Neural cell (in vitro differentiated cells): ENCODE measurements around the gene GATB. TPM values are rescaled to one million over a fixed set of nuclear protein-coding genes. Genes with fewer than 3 reads are reported as not detected.

Experiments used
- H2AFZ ChIP-seq: fragments of 200-600, 300-800 bp; sonication (generic), shearing (Covaris generic); 2 replicates; pipeline ENCODE4 v1.6.0; 2014; ENCODE audit warnings: low read depth, mild to moderate bottlenecking, antibody characterized with exemption, low read length, moderate library complexity
- H3F3A ChIP-seq: fragments of 200-600 bp; shearing (Covaris generic); 2 replicates; pipeline ENCODE4 v1.6.1; 2016; ENCODE audit warnings: mild to moderate bottlenecking, moderate library complexity, mixed read lengths, antibody characterized with exemption, low read length; ENCODE audit not compliant: insufficient read depth, poor library complexity, severe bottlenecking
- H3K27ac ChIP-seq: fragments of 200-600, 300-800 bp; sonication (generic), shearing (Covaris generic); 2 replicates; pipeline ENCODE4 v1.5.1; 2014; ENCODE audit warnings: mild to moderate bottlenecking, low read length, moderate library complexity
- H3K27me3 ChIP-seq: fragments of 300-800, 200-600 bp; sonication (generic), shearing (Covaris generic); 2 replicates; pipeline ENCODE4 v1.6.0; 2014; ENCODE audit warnings: mild to moderate bottlenecking, low read depth, low read length, moderate library complexity; ENCODE audit not compliant: insufficient read depth
- H3K36me3 ChIP-seq: fragments of 300-800, 200-600 bp; sonication (generic), shearing (Covaris generic); 2 replicates; pipeline ENCODE4 v1.5.1; 2014; ENCODE audit warnings: mild to moderate bottlenecking, antibody characterized with exemption, low read length, moderate library complexity; ENCODE audit not compliant: insufficient read depth
- H3K4me2 ChIP-seq: fragments of 300-800, 200-600 bp; sonication (generic), shearing (Covaris generic); 2 replicates; pipeline ENCODE4 v1.6.0; 2014; ENCODE audit warnings: mild to moderate bottlenecking, low read length
- H3K4me3 ChIP-seq: fragments of 300-800, 200-600 bp; sonication (generic), shearing (Covaris generic); 2 replicates; pipeline ENCODE4 v1.5.1; 2014; ENCODE audit warnings: mild to moderate bottlenecking, low read length, moderate library complexity
- H3K79me2 ChIP-seq: fragments of 200-600 bp; shearing (Covaris generic); replicated peaks from 2 replicates; pipeline ENCODE4 v1.6.0; 2014; ENCODE audit warnings: mild to moderate bottlenecking, low read length, moderate library complexity; ENCODE audit not compliant: insufficient read depth
- H3K9ac ChIP-seq: fragments of 300-800, 200-600 bp; sonication (generic), shearing (Covaris generic); 2 replicates; pipeline ENCODE4 v1.6.1; 2016; ENCODE audit warnings: mild to moderate bottlenecking, low read length, mixed read lengths
- H3K9me2 ChIP-seq: fragments of 200-600 bp; shearing (Covaris generic); 2 replicates; pipeline ENCODE4 v1.6.1; 2016; ENCODE audit warnings: mild to moderate bottlenecking, low read length, mixed read lengths; ENCODE audit not compliant: insufficient read depth
- H3K9me3 ChIP-seq: fragments of 200-600, 300-800 bp; sonication (generic), shearing (Covaris generic); 2 replicates; pipeline ENCODE4 v1.6.1; 2016; ENCODE audit warnings: mild to moderate bottlenecking, mixed run types, low read length, moderate library complexity, mixed read lengths
- H4K20me1 ChIP-seq: fragments of 200-600 bp; shearing (Covaris generic); 2 replicates; pipeline ENCODE4 v1.6.1; 2016; ENCODE audit warnings: mild to moderate bottlenecking, mixed run types; ENCODE audit not compliant: insufficient read depth
- EP300 ChIP-seq: fragments of 450-650 bp; conservative IDR thresholded peaks from 2 replicates; pipeline ENCODE4 v1.6.1; 2014; ENCODE audit warnings: antibody characterized with exemption, mild to moderate bottlenecking, moderate library complexity; ENCODE audit not compliant: poor library complexity, severe bottlenecking
- EZH2 ChIP-seq: fragments of 200-600, 300-800 bp; shearing (Covaris generic), sonication (generic); IDR thresholded peaks from 2 replicates; pipeline ENCODE4 v1.6.1; 2014; ENCODE audit warnings: antibody characterized with exemption, low read length, borderline replicate concordance, mild to moderate bottlenecking; ENCODE audit not compliant: insufficient read depth, poor library complexity, severe bottlenecking
- MXI1 ChIP-seq: fragments of 450-650 bp; conservative IDR thresholded peaks from 2 replicates; pipeline ENCODE4 v1.6.1; 2014; ENCODE audit warnings: antibody characterized with exemption, mild to moderate bottlenecking; ENCODE audit not compliant: poor library complexity, severe bottlenecking
- POLR2AphosphoS5 ChIP-seq: IDR thresholded peaks from 2 replicates; pipeline ENCODE4 v1.6.1; 2012
- RAD21 ChIP-seq: fragments of 450-650 bp; conservative IDR thresholded peaks from 2 replicates; pipeline ENCODE4 v1.6.1; 2014; ENCODE audit warnings: antibody characterized with exemption, mild to moderate bottlenecking, moderate library complexity
- REST ChIP-seq: IDR thresholded peaks from 2 replicates; pipeline ENCODE4 v1.6.1; 2012; ENCODE audit warnings: borderline replicate concordance
- SMC3 ChIP-seq: fragments of 450-650 bp; conservative IDR thresholded peaks from 2 replicates; pipeline ENCODE4 v1.6.1; 2014; ENCODE audit warnings: antibody characterized with exemption, mild to moderate bottlenecking, moderate library complexity; ENCODE audit not compliant: poor library complexity
- TAF1 ChIP-seq: IDR thresholded peaks from 2 replicates; pipeline ENCODE4 v1.6.1; 2012; ENCODE audit warnings: low read depth
- polyA plus RNA-seq: library from polyadenylated mRNA; depleted of rRNA; stranded (reverse); fragments of >200 nt; gene quantifications from 2 replicates; pipeline ENCODE4 v1.2.3, GENCODE V29; 2014
- TF ChIP-seq, protein P1 (sequence below): fragments of 450-650 bp; IDR thresholded peaks from 2 replicates; pipeline ENCODE4 v1.5.1; 2014; ENCODE audit warnings: antibody characterized with exemption, mild to moderate bottlenecking, moderate library complexity; ENCODE audit not compliant: poor library complexity, severe bottlenecking

GATB gene
- polyA plus RNA-seq, 1 donor from 2014 or later = 15.3 TPM

GRCh38 chr4:151640381-151640780 lies 120.4 kb downstream of the GATB start:
- no peak overlapping the region for H3K27ac ChIP-seq
- H3K9me3 ChIP-seq = no peaks in the 10 kb centered on the region
- TF ChIP-seq REST (no peak), EZH2 (no peak), MXI1 (no peak), POLR2AphosphoS5 (no peak), TAF1 (no peak)
- no peak overlapping the region for H3K4me3 ChIP-seq
- no peak overlapping the region for H3K9ac ChIP-seq
- no peaks in the 10 kb centered on the region for H4K20me1 ChIP-seq
- H3K4me2 ChIP-seq = no peak overlapping the region
- H2AFZ ChIP-seq = no peak overlapping the region
- H3K79me2 ChIP-seq = no peaks in the 10 kb centered on the region
- H3F3A ChIP-seq = no peaks in the 10 kb centered on the region
- H3K9me2 ChIP-seq = no peaks in the 10 kb centered on the region
- H3K36me3 ChIP-seq = no peaks in the 10 kb centered on the region
- H3K27me3 ChIP-seq = no peaks in the 10 kb centered on the region

DNA sequence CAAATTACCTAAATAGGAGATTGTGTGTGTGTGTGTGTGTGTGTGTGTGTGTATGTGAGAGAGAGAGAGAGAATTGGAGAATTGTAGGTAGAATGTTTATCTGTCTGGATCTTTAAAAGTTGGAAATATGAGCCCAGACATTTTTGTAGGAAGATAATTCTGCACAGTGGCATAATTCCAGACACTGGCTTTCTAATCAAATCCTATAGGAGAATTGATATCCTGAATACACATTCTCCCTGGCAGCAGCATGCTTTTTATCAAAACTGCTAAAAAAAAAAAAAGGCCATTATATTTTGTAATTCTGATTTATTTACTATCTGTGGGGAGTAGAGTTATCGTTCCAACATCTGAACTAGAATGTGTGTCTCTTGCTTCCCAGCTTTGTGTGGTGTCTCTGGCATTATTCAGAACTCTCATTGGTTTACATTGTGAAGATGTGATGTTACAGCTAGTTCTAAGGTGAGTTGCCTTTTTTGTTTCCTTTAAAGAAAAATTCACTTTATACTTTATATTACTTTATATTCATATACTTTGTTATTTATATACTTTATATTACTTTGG lies 122.4 kb downstream of the GATB start:
- no peak overlapping the region for H3K9ac ChIP-seq
- TF ChIP-seq RAD21 (no peak), POLR2AphosphoS5 (no peak), REST (no peak), TAF1 (no peak), MXI1 (no peak), EZH2 (no peak), EP300 (no peak), SMC3 (no peak)
- TF ChIP-seq, protein P1, sequence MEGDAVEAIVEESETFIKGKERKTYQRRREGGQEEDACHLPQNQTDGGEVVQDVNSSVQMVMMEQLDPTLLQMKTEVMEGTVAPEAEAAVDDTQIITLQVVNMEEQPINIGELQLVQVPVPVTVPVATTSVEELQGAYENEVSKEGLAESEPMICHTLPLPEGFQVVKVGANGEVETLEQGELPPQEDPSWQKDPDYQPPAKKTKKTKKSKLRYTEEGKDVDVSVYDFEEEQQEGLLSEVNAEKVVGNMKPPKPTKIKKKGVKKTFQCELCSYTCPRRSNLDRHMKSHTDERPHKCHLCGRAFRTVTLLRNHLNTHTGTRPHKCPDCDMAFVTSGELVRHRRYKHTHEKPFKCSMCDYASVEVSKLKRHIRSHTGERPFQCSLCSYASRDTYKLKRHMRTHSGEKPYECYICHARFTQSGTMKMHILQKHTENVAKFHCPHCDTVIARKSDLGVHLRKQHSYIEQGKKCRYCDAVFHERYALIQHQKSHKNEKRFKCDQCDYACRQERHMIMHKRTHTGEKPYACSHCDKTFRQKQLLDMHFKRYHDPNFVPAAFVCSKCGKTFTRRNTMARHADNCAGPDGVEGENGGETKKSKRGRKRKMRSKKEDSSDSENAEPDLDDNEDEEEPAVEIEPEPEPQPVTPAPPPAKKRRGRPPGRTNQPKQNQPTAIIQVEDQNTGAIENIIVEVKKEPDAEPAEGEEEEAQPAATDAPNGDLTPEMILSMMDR = no peak

More for the DNA sequence above, 122.4 kb downstream of the GATB start:
- no peaks in the 10 kb centered on the region for H4K20me1 ChIP-seq
- peaks cover 3% of the 10 kb centered on the region for H3K9me3 ChIP-seq
- no peaks in the 10 kb centered on the region for H3K9me2 ChIP-seq
- H3K79me2 ChIP-seq = no peaks in the 10 kb centered on the region
- no peak overlapping the region for H3K4me2 ChIP-seq
- no peak overlapping the region for H2AFZ ChIP-seq
- no peaks in the 10 kb centered on the region for H3K36me3 ChIP-seq
- no peaks in the 10 kb centered on the region for H3F3A ChIP-seq
- no peaks in the 10 kb centered on the region for H3K27me3 ChIP-seq
- H3K4me3 ChIP-seq = no peak overlapping the region
- H3K27ac ChIP-seq = no peak overlapping the region
